ENCODE measurements around the gene LTA4H.

Gene LTA4H

DNA sequence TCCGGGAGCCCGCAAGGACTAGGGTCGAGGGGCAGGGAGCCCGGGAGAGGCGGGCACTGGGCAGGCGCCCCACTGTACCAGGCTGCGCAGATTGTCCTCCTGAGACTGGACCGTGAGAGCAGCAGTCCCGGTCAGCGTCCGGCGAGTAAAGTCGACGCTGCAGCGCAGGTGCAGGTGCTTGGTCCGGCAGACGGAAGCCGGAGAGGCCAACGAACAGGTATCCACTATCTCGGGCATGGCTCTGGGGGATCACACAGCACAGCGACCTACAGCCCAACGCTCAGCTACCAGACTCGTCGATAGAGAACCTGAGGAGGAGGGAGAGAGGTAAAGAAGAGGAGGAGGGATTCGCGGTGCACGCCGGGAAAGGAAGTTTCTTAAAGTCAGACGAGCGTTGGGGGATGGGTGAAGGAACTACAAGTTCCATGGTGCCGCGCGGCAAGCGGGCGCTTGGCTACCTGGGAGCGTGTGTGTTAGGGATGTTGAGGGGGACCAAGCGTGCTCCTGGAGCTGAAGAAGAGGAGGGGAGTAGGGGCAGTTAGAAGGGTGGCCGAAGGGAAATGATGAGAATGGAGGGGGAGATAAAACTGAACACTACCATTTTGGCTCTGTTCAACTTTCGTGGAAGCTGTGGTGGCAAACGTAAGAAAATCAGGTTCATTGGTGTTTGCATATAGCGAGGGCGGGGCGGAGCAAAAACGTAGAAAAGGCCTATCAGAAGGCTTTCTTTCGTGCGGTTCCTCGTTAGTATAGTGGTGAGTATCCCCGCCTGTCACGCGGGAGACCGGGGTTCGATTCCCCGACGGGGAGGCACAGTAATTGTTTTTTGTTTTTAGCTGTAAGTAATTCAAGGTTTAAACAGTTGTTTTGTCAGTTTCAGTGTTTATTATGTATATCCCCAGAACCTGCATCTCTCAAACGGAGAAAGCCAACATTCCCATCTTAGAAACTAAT lies at the start of gene LTA4H (continued):
- TF ChIP-seq, protein P1, sequence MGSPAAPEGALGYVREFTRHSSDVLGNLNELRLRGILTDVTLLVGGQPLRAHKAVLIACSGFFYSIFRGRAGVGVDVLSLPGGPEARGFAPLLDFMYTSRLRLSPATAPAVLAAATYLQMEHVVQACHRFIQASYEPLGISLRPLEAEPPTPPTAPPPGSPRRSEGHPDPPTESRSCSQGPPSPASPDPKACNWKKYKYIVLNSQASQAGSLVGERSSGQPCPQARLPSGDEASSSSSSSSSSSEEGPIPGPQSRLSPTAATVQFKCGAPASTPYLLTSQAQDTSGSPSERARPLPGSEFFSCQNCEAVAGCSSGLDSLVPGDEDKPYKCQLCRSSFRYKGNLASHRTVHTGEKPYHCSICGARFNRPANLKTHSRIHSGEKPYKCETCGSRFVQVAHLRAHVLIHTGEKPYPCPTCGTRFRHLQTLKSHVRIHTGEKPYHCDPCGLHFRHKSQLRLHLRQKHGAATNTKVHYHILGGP (tag by site-specific recombination; IDR thresholded peaks at IDR 0.05) = no peak
- no peak for TF ChIP-seq ZNF555 (tag by site-specific recombination; conservative IDR thresholded peaks at IDR 0.05)
- TF ChIP-seq ZSCAN30 (tag by site-specific recombination; IDR thresholded peaks at IDR 0.05) = peak; percentile 55; the same call in 1 of the 2 replicates
- TF ChIP-seq ZNF768 (tag by site-specific recombination; IDR thresholded peaks at IDR 0.05) = no peak; the same call in 1 of the 2 replicates
- TF ChIP-seq HOXA7 (CRISPR knock-in tag; IDR thresholded peaks at IDR 0.05; ENCODE audit: borderline replicate concordance) = no peak
- TF ChIP-seq KLF10 (tag by site-specific recombination; IDR thresholded peaks at IDR 0.05) = peak; percentile 40; the same call in 1 of the 2 replicates
- TF ChIP-seq ZNF169 (tag by site-specific recombination; IDR thresholded peaks at IDR 0.05) = no peak
- peak; percentile 18; the same call in 1 of the 2 replicates for TF ChIP-seq ZNF146 (tag by site-specific recombination; IDR thresholded peaks at IDR 0.05)
- TF ChIP-seq, protein P2, sequence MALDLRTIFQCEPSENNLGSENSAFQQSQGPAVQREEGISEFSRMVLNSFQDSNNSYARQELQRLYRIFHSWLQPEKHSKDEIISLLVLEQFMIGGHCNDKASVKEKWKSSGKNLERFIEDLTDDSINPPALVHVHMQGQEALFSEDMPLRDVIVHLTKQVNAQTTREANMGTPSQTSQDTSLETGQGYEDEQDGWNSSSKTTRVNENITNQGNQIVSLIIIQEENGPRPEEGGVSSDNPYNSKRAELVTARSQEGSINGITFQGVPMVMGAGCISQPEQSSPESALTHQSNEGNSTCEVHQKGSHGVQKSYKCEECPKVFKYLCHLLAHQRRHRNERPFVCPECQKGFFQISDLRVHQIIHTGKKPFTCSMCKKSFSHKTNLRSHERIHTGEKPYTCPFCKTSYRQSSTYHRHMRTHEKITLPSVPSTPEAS (tag by site-specific recombination; IDR thresholded peaks at IDR 0.05) = no peak; the same call in none of the 2 replicates
- no peak for TF ChIP-seq ZNF239 (tag by site-specific recombination; IDR thresholded peaks at IDR 0.05)
- TF ChIP-seq, protein P3, sequence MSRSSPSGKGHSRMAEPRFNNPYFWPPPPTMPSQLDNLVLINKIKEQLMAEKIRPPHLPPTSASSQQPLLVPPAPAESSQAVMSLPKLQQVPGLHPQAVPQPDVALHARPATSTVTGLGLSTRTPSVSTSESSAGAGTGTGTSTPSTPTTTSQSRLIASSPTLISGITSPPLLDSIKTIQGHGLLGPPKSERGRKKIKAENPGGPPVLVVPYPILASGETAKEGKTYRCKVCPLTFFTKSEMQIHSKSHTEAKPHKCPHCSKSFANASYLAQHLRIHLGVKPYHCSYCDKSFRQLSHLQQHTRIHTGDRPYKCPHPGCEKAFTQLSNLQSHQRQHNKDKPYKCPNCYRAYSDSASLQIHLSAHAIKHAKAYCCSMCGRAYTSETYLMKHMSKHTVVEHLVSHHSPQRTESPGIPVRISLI (tag by site-specific recombination; IDR thresholded peaks at IDR 0.05) = peak; percentile 56; the same call in 1 of the 2 replicates
- TF ChIP-seq ZNF701 (tag by site-specific recombination; IDR thresholded peaks at IDR 0.05) = peak; percentile 44; the same call in 1 of the 2 replicates
- peak; percentile 79 for TF ChIP-seq ZNF629 (tag by site-specific recombination; IDR thresholded peaks at IDR 0.05)
- TF ChIP-seq, protein P4, sequence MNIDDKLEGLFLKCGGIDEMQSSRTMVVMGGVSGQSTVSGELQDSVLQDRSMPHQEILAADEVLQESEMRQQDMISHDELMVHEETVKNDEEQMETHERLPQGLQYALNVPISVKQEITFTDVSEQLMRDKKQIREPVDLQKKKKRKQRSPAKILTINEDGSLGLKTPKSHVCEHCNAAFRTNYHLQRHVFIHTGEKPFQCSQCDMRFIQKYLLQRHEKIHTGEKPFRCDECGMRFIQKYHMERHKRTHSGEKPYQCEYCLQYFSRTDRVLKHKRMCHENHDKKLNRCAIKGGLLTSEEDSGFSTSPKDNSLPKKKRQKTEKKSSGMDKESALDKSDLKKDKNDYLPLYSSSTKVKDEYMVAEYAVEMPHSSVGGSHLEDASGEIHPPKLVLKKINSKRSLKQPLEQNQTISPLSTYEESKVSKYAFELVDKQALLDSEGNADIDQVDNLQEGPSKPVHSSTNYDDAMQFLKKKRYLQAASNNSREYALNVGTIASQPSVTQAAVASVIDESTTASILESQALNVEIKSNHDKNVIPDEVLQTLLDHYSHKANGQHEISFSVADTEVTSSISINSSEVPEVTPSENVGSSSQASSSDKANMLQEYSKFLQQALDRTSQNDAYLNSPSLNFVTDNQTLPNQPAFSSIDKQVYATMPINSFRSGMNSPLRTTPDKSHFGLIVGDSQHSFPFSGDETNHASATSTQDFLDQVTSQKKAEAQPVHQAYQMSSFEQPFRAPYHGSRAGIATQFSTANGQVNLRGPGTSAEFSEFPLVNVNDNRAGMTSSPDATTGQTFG (tag by site-specific recombination; IDR thresholded peaks at IDR 0.05; ENCODE audit: borderline replicate concordance) = no peak
- no peak for TF ChIP-seq ZNF510 (tag by site-specific recombination; IDR thresholded peaks at IDR 0.05; ENCODE audit: insufficient replicate concordance)
- TF ChIP-seq, protein P5, sequence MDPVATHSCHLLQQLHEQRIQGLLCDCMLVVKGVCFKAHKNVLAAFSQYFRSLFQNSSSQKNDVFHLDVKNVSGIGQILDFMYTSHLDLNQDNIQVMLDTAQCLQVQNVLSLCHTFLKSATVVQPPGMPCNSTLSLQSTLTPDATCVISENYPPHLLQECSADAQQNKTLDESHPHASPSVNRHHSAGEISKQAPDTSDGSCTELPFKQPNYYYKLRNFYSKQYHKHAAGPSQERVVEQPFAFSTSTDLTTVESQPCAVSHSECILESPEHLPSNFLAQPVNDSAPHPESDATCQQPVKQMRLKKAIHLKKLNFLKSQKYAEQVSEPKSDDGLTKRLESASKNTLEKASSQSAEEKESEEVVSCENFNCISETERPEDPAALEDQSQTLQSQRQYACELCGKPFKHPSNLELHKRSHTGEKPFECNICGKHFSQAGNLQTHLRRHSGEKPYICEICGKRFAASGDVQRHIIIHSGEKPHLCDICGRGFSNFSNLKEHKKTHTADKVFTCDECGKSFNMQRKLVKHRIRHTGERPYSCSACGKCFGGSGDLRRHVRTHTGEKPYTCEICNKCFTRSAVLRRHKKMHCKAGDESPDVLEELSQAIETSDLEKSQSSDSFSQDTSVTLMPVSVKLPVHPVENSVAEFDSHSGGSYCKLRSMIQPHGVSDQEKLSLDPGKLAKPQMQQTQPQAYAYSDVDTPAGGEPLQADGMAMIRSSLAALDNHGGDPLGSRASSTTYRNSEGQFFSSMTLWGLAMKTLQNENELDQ (tag by site-specific recombination; IDR thresholded peaks at IDR 0.05; ENCODE audit: low read depth) = no peak
- no peak for TF ChIP-seq ZNF211 (tag by site-specific recombination; IDR thresholded peaks at IDR 0.05; ENCODE audit: low read depth)
- TF ChIP-seq ZNF776 (tag by site-specific recombination; IDR thresholded peaks at IDR 0.05; ENCODE audit: borderline replicate concordance) = no peak
- no peak for TF ChIP-seq BCL11A (tag by site-specific recombination; IDR thresholded peaks at IDR 0.05; ENCODE audit: low read depth)
- no peak for TF ChIP-seq ZNF248 (tag by site-specific recombination; IDR thresholded peaks at IDR 0.05)
- 0 out of 2 replicates have a peak, but pooled peaks have one; percentile 23 for TF ChIP-seq YY2 (tag by site-specific recombination; IDR thresholded peaks at IDR 0.05)
- no peak for TF ChIP-seq ZIC2 (tag by site-specific recombination; IDR thresholded peaks at IDR 0.05)
- TF ChIP-seq KLF9 (tag by site-specific recombination; IDR thresholded peaks at IDR 0.05; ENCODE audit: low read depth) = peak; percentile 97
- peak; percentile 74; the same call in 1 of the 2 replicates for TF ChIP-seq ZNF184 (tag by site-specific recombination; IDR thresholded peaks at IDR 0.05)
- TF ChIP-seq ZXDB (tag by site-specific recombination; IDR thresholded peaks at IDR 0.05) = peak; percentile 88; the same call in 1 of the 2 replicates
- peak; percentile 95 for TF ChIP-seq ZNF660 (tag by site-specific recombination; IDR thresholded peaks at IDR 0.05)
- peak; percentile 85 for TF ChIP-seq SP7 (tag by site-specific recombination; IDR thresholded peaks at IDR 0.05)
- peak; percentile 64 for TF ChIP-seq ZNF341 (tag by site-specific recombination; IDR thresholded peaks at IDR 0.05; ENCODE audit: low read depth)
- TF ChIP-seq ZNF530 (tag by site-specific recombination; IDR thresholded peaks at IDR 0.05; ENCODE audit: low read depth) = no peak
- TF ChIP-seq ZNF114 (tag by site-specific recombination; IDR thresholded peaks at IDR 0.05) = no peak

All from HEK293 (cell line).